NK-92 (cell line): ENCODE measurements around the gene KRTAP4-12.
"Not testable (repeated sequence)": the region's sequence is repeated elsewhere in the genome, so short reads cannot be mapped to it uniquely, and the experiment has no call there.

ENCODE experiments used
- DNase-seq: peaks from one replicate; lab custom pipeline; 2025; ENCODE audit not compliant: unreplicated experiment; lab: John Stamatoyannopoulos, UW

The KRTAP4-12 gene

GRCh38 chr17:41127371-41127770 lies 3.4 kb upstream of the KRTAP4-12 start:
- no peak for DNase-seq

DNA sequence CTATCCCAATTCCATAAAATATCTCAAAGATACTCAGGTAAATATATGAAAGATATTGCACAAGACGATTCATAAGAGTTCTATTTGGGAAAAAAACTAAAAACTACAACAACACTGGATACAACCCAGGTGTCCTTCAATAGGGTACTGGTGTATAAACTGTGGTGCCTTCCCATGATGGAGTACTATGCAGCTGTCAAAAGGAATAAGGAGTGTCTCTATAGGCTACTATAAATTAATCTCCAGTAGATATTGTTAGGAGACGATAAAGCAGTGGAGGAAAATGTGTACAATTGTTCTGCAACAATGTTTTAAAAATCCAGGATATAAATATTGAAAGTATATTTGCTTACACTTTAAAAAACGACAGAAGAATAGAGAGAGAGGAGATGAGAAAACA lies 2.4 kb upstream of the KRTAP4-12 start:
- DNase-seq = no peak

- no peak for DNase-seq
These were observed 1.1 kb upstream of the KRTAP4-12 start for GRCh38 chr17:41125064-41125463.

- DNase-seq = not testable (repeated sequence)
These were observed 541 bp downstream of the KRTAP4-12 start for GRCh38 chr17:41123292-41123990.

DNA sequence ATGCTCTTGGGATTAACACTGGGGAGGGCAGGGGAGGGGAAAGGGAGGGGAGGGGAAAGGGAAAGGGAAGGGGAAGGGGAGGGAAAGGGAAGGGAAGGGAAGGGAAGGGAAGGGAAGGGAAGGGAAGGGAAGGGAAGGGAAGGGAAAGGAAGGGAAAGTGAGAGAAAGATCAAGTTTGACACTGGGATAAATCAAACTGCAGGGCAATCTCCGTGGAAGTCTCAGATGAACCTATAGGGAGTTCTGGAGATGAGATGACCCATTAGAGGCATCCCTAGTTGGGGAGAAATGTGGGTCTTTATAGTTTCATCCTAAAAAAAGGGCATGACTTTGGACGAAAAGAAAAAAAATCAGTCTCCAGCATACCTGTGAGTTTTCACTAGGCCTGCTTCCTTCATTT lies 2.2 kb downstream of the KRTAP4-12 start:
- no peak for DNase-seq

DNA sequence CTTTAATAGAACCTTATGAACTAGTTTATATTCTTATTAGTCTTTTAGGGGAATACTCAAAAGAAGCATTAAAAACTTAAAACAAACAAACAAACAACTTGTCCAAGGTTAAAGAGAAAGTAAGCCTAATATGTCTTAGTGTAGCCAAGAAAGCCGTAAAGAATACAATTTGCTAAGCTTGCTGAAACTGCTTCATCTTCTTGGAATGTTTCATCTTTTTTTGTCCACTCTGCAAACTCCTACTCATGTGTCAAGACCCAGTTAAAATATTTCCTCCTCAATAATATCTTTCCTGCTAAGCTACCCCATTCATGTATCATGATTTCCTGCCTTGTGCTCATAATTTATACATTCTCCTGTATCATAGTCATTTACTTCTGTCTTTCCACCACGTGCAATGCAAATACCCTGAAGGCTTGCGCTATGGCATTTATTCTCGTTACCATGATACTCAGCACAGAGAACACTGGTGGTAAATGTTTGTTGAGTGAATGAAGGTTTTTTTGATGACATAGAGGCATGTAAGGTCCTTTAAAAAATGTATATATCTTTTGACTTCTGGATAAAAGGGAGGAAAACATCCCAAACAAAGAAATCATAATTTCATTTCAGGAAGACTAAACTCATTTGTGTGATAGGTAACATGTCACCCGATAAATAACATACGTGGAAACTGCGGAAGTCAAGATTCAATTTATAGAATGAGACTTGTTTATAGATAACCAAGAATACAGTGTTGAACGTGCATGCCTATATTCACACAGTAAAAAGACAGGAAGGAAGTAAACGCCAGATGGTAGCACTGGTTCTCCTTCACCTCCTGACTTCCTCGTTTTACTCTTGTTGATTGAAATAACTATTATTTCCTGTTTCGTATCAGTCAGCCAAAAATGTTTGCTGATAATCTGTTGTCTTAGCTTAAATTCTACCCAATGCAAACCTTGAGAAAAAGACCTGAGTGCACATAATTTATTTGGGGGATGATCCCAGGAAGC lies 4.0 kb downstream of the KRTAP4-12 start:
- DNase-seq = not testable (repeated sequence)

DNA sequence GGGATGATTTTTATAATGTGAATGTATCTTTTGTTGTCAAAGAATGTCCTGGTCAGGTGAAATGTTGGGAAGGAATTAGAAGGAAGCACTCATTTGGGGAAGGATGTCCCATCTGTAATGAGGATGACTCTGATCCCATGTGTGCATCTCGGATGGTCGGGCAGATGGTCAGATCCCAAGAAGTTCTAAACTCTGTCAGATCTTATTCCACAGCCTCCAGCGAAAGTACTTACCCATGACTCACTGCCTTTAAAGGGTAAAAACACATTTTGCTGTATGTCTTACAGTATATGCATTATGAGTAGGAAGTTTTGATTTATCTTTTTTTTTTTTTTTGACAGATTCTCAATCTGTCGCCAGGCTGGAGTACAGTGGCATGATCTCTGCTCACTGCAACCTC lies 5.3 kb downstream of the KRTAP4-12 start:
- no peak for DNase-seq

DNA sequence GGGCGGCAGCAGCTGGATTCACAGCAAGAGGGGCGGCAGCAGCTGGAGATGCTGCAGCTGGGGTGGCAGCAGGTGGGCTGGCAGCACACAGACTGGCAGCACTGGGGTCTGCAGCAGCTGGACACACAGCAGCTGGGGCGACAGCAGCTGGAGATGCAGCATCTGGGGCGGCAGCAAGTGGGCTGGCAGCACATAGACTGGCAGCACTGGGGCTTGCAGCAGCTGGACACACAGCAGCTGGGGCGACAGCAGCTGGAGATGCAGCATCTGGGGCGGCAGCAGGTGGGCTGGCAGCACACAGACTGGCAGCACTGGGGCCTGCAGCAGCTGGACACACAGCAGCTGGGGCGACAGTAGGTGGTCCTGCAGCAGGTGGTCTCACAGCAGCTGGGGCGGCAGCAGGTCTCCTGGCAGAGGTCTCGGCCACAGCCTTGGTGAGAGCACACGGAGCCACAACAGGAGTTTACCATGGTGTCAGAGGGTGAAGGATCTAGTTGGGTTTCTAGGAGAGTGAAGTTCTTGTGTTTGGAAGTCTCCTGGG lies 6.1 kb downstream of the KRTAP4-12 start, which contains the start of gene KRTAP4-11:
Gene KRTAP4-11, minus strand, starts transcription at position 528 of the 541 bp plus-strand sequence. Its CDS starts 58 bp downstream, at position 470.
- DNase-seq = not testable (repeated sequence)

- no peak for DNase-seq
These were observed 7.7 kb downstream of the KRTAP4-12 start for GRCh38 chr17:41116297-41116696.

- no peak for DNase-seq
These were observed 12.7 kb downstream of the KRTAP4-12 start for GRCh38 chr17:41111151-41111885.

DNA sequence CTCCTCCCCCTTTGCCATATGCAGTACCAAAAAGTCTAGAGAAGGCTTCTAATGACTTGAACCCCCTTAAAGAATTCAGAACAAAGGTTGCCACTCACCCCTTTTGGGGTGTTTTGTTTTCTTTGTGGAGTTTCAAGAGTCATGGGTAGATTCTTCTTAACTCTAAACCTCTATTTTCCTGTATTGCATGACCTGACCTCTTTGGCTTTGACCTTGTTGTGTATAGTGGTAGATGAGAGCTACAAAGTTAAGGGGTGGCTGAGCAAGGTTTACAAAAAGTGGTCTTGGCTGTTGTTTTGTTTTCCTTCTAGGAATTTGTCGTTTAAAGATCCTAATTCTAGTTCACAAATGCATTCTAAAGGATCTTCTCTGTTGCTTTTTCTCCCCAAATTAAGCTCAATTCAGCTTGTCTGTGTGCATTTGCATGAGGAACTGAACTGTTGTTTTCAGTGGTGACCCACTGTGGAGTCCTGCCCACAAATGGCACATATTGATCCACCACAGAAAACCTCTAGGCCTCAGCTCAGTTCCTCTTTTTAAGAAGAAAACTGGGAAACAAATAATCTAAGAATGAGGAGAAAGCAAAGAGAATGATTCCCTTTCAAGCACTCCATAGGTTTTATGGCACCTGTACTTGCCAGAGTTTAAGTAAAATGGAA lies 15.1 kb downstream of the KRTAP4-12 start:
- not testable (repeated sequence) for DNase-seq

DNA sequence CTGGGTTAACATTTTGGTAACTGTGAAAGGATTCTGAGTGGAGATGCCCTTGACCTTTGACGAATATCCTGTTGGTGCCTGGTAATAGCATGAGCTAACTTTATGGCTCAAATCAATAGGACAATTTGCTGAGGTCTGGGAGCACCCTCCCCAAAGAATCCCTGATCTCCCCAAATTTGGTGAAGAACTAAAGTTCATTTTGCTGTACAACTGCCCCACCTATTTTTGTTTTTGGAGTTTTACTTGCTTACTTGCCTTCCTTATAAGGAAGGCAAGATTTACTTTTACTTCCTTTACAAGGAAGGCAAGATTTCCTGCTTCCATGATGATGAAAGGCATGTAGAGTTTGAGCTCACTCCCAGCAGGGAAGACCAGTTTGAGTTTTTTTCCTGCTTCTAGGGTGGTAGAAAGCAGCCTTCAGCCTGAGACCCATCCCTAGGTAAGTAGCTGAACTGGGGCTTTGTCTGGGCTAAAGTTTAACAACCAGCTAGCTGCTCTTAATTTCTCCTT lies 16.0 kb downstream of the KRTAP4-12 start:
- DNase-seq = no peak

DNA sequence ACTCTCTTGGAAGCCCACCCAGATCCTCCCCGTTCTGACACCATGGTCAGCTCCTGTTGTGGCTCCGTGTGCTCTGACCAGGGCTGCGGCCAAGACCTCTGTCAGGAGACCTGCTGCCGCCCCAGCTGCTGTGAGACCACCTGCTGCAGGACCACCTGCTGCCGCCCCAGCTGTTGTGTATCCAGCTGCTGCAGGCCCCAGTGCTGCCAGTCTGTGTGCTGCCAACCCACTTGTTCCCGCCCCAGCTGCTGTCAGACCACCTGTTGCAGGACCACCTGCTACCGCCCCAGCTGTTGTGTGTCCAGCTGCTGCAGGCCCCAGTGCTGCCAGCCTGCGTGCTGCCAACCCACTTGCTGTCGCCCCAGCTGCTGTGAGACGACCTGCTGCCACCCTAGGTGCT lies 18.6 kb downstream of the KRTAP4-12 start, which contains the start of gene KRTAP4-9:
Gene KRTAP4-9, plus strand, starts transcription at position 43 of the 400 bp plus-strand sequence. Its CDS starts 0 bp downstream, at position 43.
- DNase-seq = not testable (repeated sequence)

DNA sequence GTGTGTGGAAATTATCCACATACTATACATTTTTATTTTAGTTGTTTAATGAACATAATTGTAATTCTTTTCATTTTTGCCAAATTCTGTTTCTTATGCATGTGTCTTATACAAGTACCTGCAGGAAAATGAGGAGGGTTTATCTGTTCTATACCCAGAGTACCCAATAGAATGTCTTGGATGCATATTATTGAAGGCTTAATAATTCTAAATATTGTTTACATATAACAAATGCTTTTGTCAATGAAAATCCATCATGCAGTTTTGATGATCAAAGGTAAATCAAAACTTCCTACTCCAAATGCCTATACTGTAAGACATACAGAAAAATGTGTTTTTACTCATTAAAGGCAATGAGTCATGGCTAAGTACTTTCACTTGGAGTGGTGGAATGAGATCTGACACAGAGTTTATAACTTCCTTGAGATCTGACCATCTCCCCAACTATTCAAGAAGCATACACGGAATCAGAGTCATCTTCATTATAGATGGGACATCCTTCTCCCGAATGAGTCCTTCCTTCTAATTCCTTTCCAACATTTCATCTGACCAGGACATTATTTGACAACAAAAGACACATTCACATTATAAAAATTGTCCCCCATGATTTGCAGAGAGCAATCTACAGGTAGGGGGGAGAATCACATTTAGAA lies 19.5 kb downstream of the KRTAP4-12 start:
- DNase-seq = not testable (repeated sequence)

DNA sequence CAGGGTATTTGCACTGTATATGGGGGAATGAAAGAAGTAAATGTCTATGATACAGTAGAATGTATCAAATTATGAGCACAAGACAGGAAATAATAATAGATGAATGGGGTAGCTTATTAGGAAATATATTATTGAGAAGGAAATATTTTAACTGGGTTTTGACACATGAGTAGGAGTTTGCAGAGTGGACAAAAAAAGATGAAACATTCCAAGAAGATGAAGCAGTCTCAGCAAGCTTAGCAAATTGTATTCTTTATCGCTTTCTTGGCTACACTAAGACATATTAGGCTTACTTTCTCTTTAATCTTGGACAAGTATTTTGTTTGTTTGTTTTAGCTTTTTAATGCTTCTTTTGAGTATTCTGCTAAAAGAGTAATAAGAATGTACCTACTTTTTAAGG lies 20.1 kb downstream of the KRTAP4-12 start:
- DNase-seq = no peak

GRCh38 chr17:41101586-41102259 lies 22.3 kb downstream of the KRTAP4-12 start, which contains the start of gene KRTAP4-16:
KRTAP4-16 (minus strand) TSS chr17:41102209; CDS start chr17:41102209, 0 bp downstream.
- no peak for DNase-seq

GRCh38 chr17:41099682-41100480 lies 24.1 kb downstream of the KRTAP4-12 start:
- not testable (repeated sequence) for DNase-seq

- no peak for DNase-seq
These were observed 25.5 kb downstream of the KRTAP4-12 start for GRCh38 chr17:41098481-41098880.
